B cell (primary cell): ENCODE data around the gene OR4P4. TPM values are rescaled to one million over a fixed set of nuclear protein-coding genes. Genes with fewer than 3 reads are reported as not detected.

Experiments used
- ATAC-seq: fragments of 200-7000 bp; cut with Tn5 transposase; one replicate; pipeline ENCODE4 v1.10.0; 2021; ENCODE audit warnings: low read depth, mild to moderate bottlenecking, moderate number of reproducible peaks, moderate library complexity
- CTCF ChIA-PET: fragments of 350-600 bp; sonication (Branson Sonifier 250); formaldehyde crosslinking; loops from one replicate; lab custom pipeline; 2021; ENCODE audit warnings: antibody characterized with exemption, inconsistent platforms; lab: Charles Lee
- POLR2A ChIA-PET: fragments of 350-600 bp; sonication (Branson Sonifier 250); formaldehyde crosslinking; loops from one replicate; lab custom pipeline; 2021; ENCODE audit warnings: antibody characterized with exemption; lab: Charles Lee
- DNase-seq: peaks from one replicate; pipeline ENCODE4 v3.0.0; 2013
- H2AFZ ChIP-seq: 2 replicates; pipeline ENCODE4 v1.6.1; 2012; ENCODE audit warnings: mild to moderate bottlenecking, low read depth, low read length; ENCODE audit not compliant: insufficient read depth, poor library complexity, severe bottlenecking
- H3K27ac ChIP-seq, 2 donors: 1 replicate in 1 of 2; 2 replicates in 1 of 2; pipeline ENCODE4 v1.5.1; 2012 to 2013; ENCODE audit warnings: low read length in 2 of 2, mild to moderate bottlenecking in 2 of 2, moderate library complexity in 1 of 2
- H3K27me3 ChIP-seq, 4 experiments: fragments of 200-600 bp in 1 of 4; sonication (generic) in 1 of 4; replicated peaks in 1 of 4; 1 replicate in 2 of 4; 2 replicates in 2 of 4; pipeline versions ENCODE4 v1.6.1 to v1.7.0; 2013 to 2016; ENCODE audit warnings: low read length in 3 of 4, mild to moderate bottlenecking in 2 of 4, mixed read lengths in 1 of 4, moderate library complexity in 1 of 4; ENCODE audit not compliant: insufficient read depth in 4 of 4, control insufficient read depth in 3 of 4; ENCODE audit errors: control extremely low read depth in 1 of 4
- H3K36me3 ChIP-seq, 2 experiments: replicated peaks in 1 of 2; 1 replicate in 1 of 2; 2 replicates in 1 of 2; pipeline versions ENCODE4 v1.6.1 to v1.7.1; 2013; ENCODE audit warnings: low read length in 1 of 2; ENCODE audit not compliant: insufficient read depth in 2 of 2, control insufficient read depth in 1 of 2; ENCODE audit errors: control extremely low read depth in 1 of 2, extremely low read depth in 1 of 2
- H3K4me1 ChIP-seq, 2 donors: fragments of 200-600 bp in 1 of 2; sonication (generic) in 1 of 2; 1 replicate in 1 of 2; 2 replicates in 1 of 2; pipeline versions ENCODE4 v1.5.1 to v1.6.1; 2013 to 2017; ENCODE audit warnings: low read length in 2 of 2; ENCODE audit not compliant: control insufficient read depth in 2 of 2, insufficient read depth in 2 of 2
- H3K4me2 ChIP-seq: replicated peaks from 2 replicates; pipeline ENCODE3; 2012; ENCODE audit warnings: mild to moderate bottlenecking, low read depth, low read length; ENCODE audit not compliant: poor library complexity, severe bottlenecking
- H3K4me3 ChIP-seq, 5 experiments: fragments of 200-600 bp in 1 of 5; sonication (generic) in 1 of 5; 1 replicate in 3 of 5; 2 replicates in 2 of 5; pipeline versions ENCODE4 v1.5.1 to v1.7.0; 2011 to 2016; ENCODE audit warnings: low read length in 4 of 5, mild to moderate bottlenecking in 4 of 5, low read depth in 2 of 5, control low read depth in 1 of 5, moderate library complexity in 1 of 5; ENCODE audit not compliant: insufficient read depth in 1 of 5; ENCODE audit errors: control extremely low read depth in 1 of 5, extremely low read depth in 1 of 5
- H3K79me2 ChIP-seq: fragments of 200-600 bp; sonication (generic); one replicate; pipeline ENCODE4 v1.6.0; 2016; ENCODE audit warnings: low read length; ENCODE audit not compliant: control insufficient read depth, insufficient read depth
- H3K9ac ChIP-seq: fragments of 200-600 bp; sonication (generic); 2 replicates; pipeline ENCODE4 v1.6.1; 2017; ENCODE audit warnings: mild to moderate bottlenecking, low read length, moderate library complexity
- H3K9me3 ChIP-seq, 3 donors: one replicate each; pipeline versions ENCODE4 v1.6.1 to v1.7.1; 2013; ENCODE audit warnings: low read length in 2 of 3; ENCODE audit not compliant: control insufficient read depth in 2 of 3, insufficient read depth in 1 of 3; ENCODE audit errors: control extremely low read depth in 1 of 3
- H4K20me1 ChIP-seq: 2 replicates; pipeline ENCODE4 v1.6.0; 2012; ENCODE audit warnings: mild to moderate bottlenecking, low read length; ENCODE audit not compliant: insufficient read depth, control insufficient read depth, poor library complexity, severe bottlenecking
- H3K27ac Mint-ChIP-seq: one replicate; pipeline ENCODE4 v1.8.0; 2021; ENCODE audit warnings: mixed read lengths
- H3K27me3 Mint-ChIP-seq: one replicate; pipeline ENCODE4 v1.8.0; 2021; ENCODE audit warnings: mixed read lengths
- H3K4me1 Mint-ChIP-seq: one replicate; pipeline ENCODE4 v1.8.0; 2021; ENCODE audit warnings: mixed read lengths
- H3K4me3 Mint-ChIP-seq: one replicate; pipeline ENCODE4 v1.8.0; 2021; ENCODE audit warnings: mixed read lengths
- H3K9me3 Mint-ChIP-seq: one replicate; pipeline ENCODE4 v1.8.0; 2022; ENCODE audit warnings: mixed read lengths; ENCODE audit not compliant: insufficient read depth
- CTCF ChIP-seq: fragments of 200-600 bp; IDR thresholded peaks from one replicate; pipeline ENCODE4 v1.8.0; 2022; ENCODE audit warnings: antibody characterized with exemption, mild to moderate bottlenecking
- EZH2 ChIP-seq: IDR thresholded peaks from 2 replicates; pipeline ENCODE4 v1.6.1; 2012; ENCODE audit warnings: borderline replicate concordance, low read depth, mild to moderate bottlenecking, moderate library complexity, low read length; ENCODE audit not compliant: insufficient read depth, poor library complexity, severe bottlenecking
- WGBS: methylation state at CpG from one replicate; pipeline ENCODE4 v1.1.5; 2013; ENCODE audit warnings: missing lambda C conversion rate; ENCODE audit not compliant: insufficient coverage; 5-methylcytosine and 5-hydroxymethylcytosine counted together
- intact Hi-C: fragments of 100-400 bp; cut with micrococcal nuclease; formaldehyde crosslinking; loops from one replicate; pipeline ENCODE4 v1.10.0; 2022
- polyA plus RNA-seq: library from polyadenylated mRNA; depleted of rRNA; stranded (reverse); fragments of >200 nt; gene quantifications from 2 replicates; pipeline ENCODE4 v1.2.3, GENCODE V29; 2012
- total RNA-seq, 2 donors: library from RNA; stranded (reverse); fragments of 120-200 nt in 1 of 2; gene quantifications; 1 replicate in 1 of 2; 2 replicates in 1 of 2; pipeline versions ENCODE4 v1.2.3 to v1.2.4, GENCODE V29; 2013 to 2022

OR4P4 gene
- total and polyA plus RNA-seq, 2 donors (not counting 1 experiment from before 2014, with no cell fraction given): not detected

GRCh38 chr11:55624531-55624930 is 10.4 kb upstream of the OR4P4 start:
- no peak overlapping the region for H3K27ac Mint-ChIP-seq
- intact Hi-C loops: no loop called here

GRCh38 chr11:55648027-55648426 is 13.1 kb downstream of the OR4P4 start, which contains the start of gene OR4S2:
Gene OR4S2 (plus strand): TSS chr11:55648327. CDS start chr11:55650904, 2,577 bp downstream.
- no peaks in the 10 kb centered on the region for H3K36me3 ChIP-seq
- H3K79me2 ChIP-seq: no peaks in the 10 kb centered on the region
- no peak within 1 kb of the TSS for H3K27ac ChIP-seq
- H4K20me1 ChIP-seq: no peaks in the 10 kb centered on the region
- H3K9ac ChIP-seq: no peak within 1 kb of the TSS
- CTCF ChIA-PET: no interaction called here
- Mint-ChIP-seq H3K4me1 (no peaks in the 10 kb centered on the region), H3K9me3 (peaks cover 13% of the 10 kb centered on the region), H3K27ac (no peak within 1 kb of the TSS), H3K4me3 (no peak within 1 kb of the TSS), H3K27me3 (no peaks in the 10 kb centered on the region)
- TF ChIP-seq EZH2 (no peak), CTCF (no peak)
- no peaks in the 10 kb centered on the region for H3K4me1 ChIP-seq
- intact Hi-C loops: no loop called here
- no peak for ATAC-seq
- POLR2A ChIA-PET: no interaction called here
- no peak within 1 kb of the TSS for H3K4me3 ChIP-seq
- peaks cover 0 to 3% (median 0%) of the 10 kb centered on the region in 3 donors for H3K9me3 ChIP-seq
- no peak within 1 kb of the TSS for H3K4me2 ChIP-seq
- WGBS: no CpG with 5 or more reads among the region's 2 CpGs
- no peak within 1 kb of the TSS for H2AFZ ChIP-seq
- no peaks in the 10 kb centered on the region for H3K27me3 ChIP-seq
- DNase-seq: no peak

More at GRCh38 chr11:55624531-55624930, 10.4 kb upstream of the OR4P4 start:
- Histone ChIP-seq H3K27ac (no peak overlapping the region), H3K4me2 (no peak overlapping the region), H3K4me1 (no peaks in the 10 kb centered on the region), H3K9ac (no peak overlapping the region), H3K9me3 (peaks cover 1 to 12% (median 3%) of the 10 kb centered on the region in 3 donors), H3K27me3 (no peaks in the 10 kb centered on the region), H2AFZ (no peak overlapping the region), H4K20me1 (no peaks in the 10 kb centered on the region), H3K36me3 (no peaks in the 10 kb centered on the region), H3K4me3 (no peak overlapping the region), H3K79me2 (no peaks in the 10 kb centered on the region)
- ATAC-seq: no peak
- H3K4me1 Mint-ChIP-seq: no peaks in the 10 kb centered on the region
- no CpG with 5 or more reads among the region's 1 CpG for WGBS
- H3K9me3 Mint-ChIP-seq: peaks cover 13% of the 10 kb centered on the region
- TF ChIP-seq CTCF (no peak), EZH2 (no peak)
- ChIA-PET POLR2A (no interaction called here), CTCF (no interaction called here)
- H3K27me3 Mint-ChIP-seq: no peaks in the 10 kb centered on the region
- DNase-seq: no peak
- H3K4me3 Mint-ChIP-seq: no peak overlapping the region
